HepG2 (cell line): ENCODE results near the gene POLDIP3. TPM values are rescaled to one million over a fixed set of nuclear protein-coding genes. Genes with fewer than 3 reads are reported as not detected.
A peak's percentile ranks its signal among the peaks of the same experiment; 100 is the strongest.

Experiments
- CENPX ChIP-seq: sonication (generic); formaldehyde crosslinking; IDR thresholded peaks from 2 replicates; pipeline ENCODE4 v1.9.0; 2021; ENCODE audit warnings: mild to moderate bottlenecking, missing genetic modification reagents, moderate library complexity
- CREM ChIP-seq, 2 experiments: sonication (generic) in 1 of 2; formaldehyde crosslinking in 1 of 2; IDR thresholded peaks; 2 replicates each; pipeline versions ENCODE4 v1.4.0 to v1.6.1; 2016 to 2020; ENCODE audit warnings: antibody characterized with exemption in 1 of 2, mild to moderate bottlenecking in 1 of 2, missing genetic modification reagents in 1 of 2
- EEA1 ChIP-seq: sonication (generic); formaldehyde crosslinking; IDR thresholded peaks from 2 replicates; pipeline ENCODE4 v1.5.1; 2020; ENCODE audit warnings: mild to moderate bottlenecking, missing genetic modification reagents, borderline replicate concordance
- ELF1 ChIP-seq: sonication (generic); formaldehyde crosslinking; IDR thresholded peaks from 2 replicates; pipeline ENCODE4 v1.4.0; 2020; ENCODE audit warnings: missing genetic modification reagents
- ESRRA ChIP-seq: sonication (generic); formaldehyde crosslinking; IDR thresholded peaks from 2 replicates; pipeline ENCODE4 v1.5.1; 2020; ENCODE audit warnings: mild to moderate bottlenecking, low read depth, missing genetic modification reagents
- GABPA ChIP-seq, 2 experiments: IDR thresholded peaks; 2 replicates each; pipeline ENCODE4 v1.6.1; 2011 to 2016; ENCODE audit warnings: low read depth in 2 of 2, low read length in 1 of 2, missing biosample characterization in 1 of 2, missing genetic modification characterization in 1 of 2
- HDAC2 ChIP-seq: sonication (generic); formaldehyde crosslinking; IDR thresholded peaks from 2 replicates; pipeline ENCODE4 v1.4.0; 2020; ENCODE audit warnings: missing genetic modification reagents
- HMG20A ChIP-seq: IDR thresholded peaks from 2 replicates; pipeline ENCODE4 v1.6.1; 2016; ENCODE audit warnings: borderline replicate concordance
- HMGXB4 ChIP-seq, 2 experiments: sonication (generic) in 1 of 2; formaldehyde crosslinking in 1 of 2; IDR thresholded peaks; 2 replicates each; pipeline versions ENCODE4 v1.4.0 to v1.6.1; 2018 to 2020; ENCODE audit warnings: missing genetic modification reagents in 2 of 2, borderline replicate concordance in 1 of 2, low read depth in 1 of 2, mild to moderate bottlenecking in 1 of 2, missing biosample characterization in 1 of 2
- ISL2 ChIP-seq: sonication (generic); formaldehyde crosslinking; IDR thresholded peaks from 2 replicates; pipeline ENCODE4 v1.5.0; 2020; ENCODE audit warnings: missing genetic modification reagents
- KAT8 ChIP-seq: IDR thresholded peaks from 2 replicates; pipeline ENCODE4 v1.6.1; 2016; ENCODE audit warnings: missing genetic modification reagents, missing compliant biosample characterization
- MEF2D ChIP-seq: sonication (generic); formaldehyde crosslinking; IDR thresholded peaks from 2 replicates; pipeline ENCODE4 v1.5.1; 2020; ENCODE audit warnings: mild to moderate bottlenecking, missing genetic modification reagents
- NFE2 ChIP-seq: sonication (generic); formaldehyde crosslinking; IDR thresholded peaks from 2 replicates; pipeline ENCODE4 v1.4.0; 2020; ENCODE audit warnings: missing genetic modification reagents
- PTBP1 ChIP-seq: fragments of 200-400 bp; formaldehyde crosslinking; IDR thresholded peaks from 2 replicates; pipeline ENCODE4 v1.6.1; 2018; ENCODE audit warnings: low read length, low read depth; ENCODE audit not compliant: poor library complexity, severe bottlenecking
- RORA ChIP-seq: sonication (generic); formaldehyde crosslinking; IDR thresholded peaks from 2 replicates; pipeline ENCODE4 v1.5.0; 2020; ENCODE audit warnings: mild to moderate bottlenecking, missing genetic modification reagents, moderate library complexity
- TARDBP ChIP-seq: sonication (generic); formaldehyde crosslinking; IDR thresholded peaks from 2 replicates; pipeline ENCODE4 v1.8.0; 2022; ENCODE audit warnings: mild to moderate bottlenecking, missing genetic modification reagents
- WIZ ChIP-seq: sonication (generic); formaldehyde crosslinking; IDR thresholded peaks from 2 replicates; pipeline ENCODE4 v1.5.1; 2020; ENCODE audit warnings: mild to moderate bottlenecking, missing genetic modification reagents
- ZBTB38 ChIP-seq: sonication (generic); formaldehyde crosslinking; IDR thresholded peaks from 2 replicates; pipeline ENCODE4 v1.5.1; 2020; ENCODE audit warnings: mild to moderate bottlenecking, missing genetic modification reagents
- ZMYM2 ChIP-seq: sonication (generic); formaldehyde crosslinking; IDR thresholded peaks from 2 replicates; pipeline ENCODE4 v1.8.0; 2022; ENCODE audit warnings: mild to moderate bottlenecking, missing genetic modification reagents
- ZNF460 ChIP-seq: sonication (generic); formaldehyde crosslinking; IDR thresholded peaks from 2 replicates; pipeline ENCODE4 v1.5.1; 2020; ENCODE audit warnings: missing genetic modification reagents, mild to moderate bottlenecking, borderline replicate concordance
- ZNF501 ChIP-seq: sonication (generic); formaldehyde crosslinking; IDR thresholded peaks from 2 replicates; pipeline ENCODE4 v1.5.1; 2020; ENCODE audit warnings: mild to moderate bottlenecking, moderate library complexity, missing genetic modification reagents
- ZNF609 ChIP-seq: sonication (generic); formaldehyde crosslinking; IDR thresholded peaks from 2 replicates; pipeline ENCODE4 v1.4.0; 2020; ENCODE audit warnings: mild to moderate bottlenecking, missing genetic modification reagents, borderline replicate concordance
- ZNF788 ChIP-seq: sonication (generic); formaldehyde crosslinking; IDR thresholded peaks from 2 replicates; pipeline ENCODE4 v1.5.0; 2020; ENCODE audit warnings: mild to moderate bottlenecking, missing genetic modification reagents, borderline replicate concordance
- ZNF83 ChIP-seq: sonication (generic); formaldehyde crosslinking; IDR thresholded peaks from 2 replicates; pipeline ENCODE4 v1.4.0; 2020; ENCODE audit warnings: missing genetic modification reagents, mild to moderate bottlenecking, borderline replicate concordance
- polyA plus RNA-seq, 8 experiments: library from polyadenylated mRNA; depleted of rRNA in 3 of 8; stranded (reverse) in 7 of 8; unstranded in 1 of 8; fragments of >200 nt; fragmentation: Illumina TruSeq in 4 of 8; extraction: Trizol in 4 of 8; gene quantifications; 2 replicates each; pipeline versions ENCODE4 v1.2.1 to v1.2.3, GENCODE V29; 2011 to 2016; ENCODE audit warnings: low read depth in 4 of 8, missing spikeins in 1 of 8, mixed read lengths in 1 of 8; ENCODE audit not compliant: insufficient read depth in 1 of 8
- total RNA-seq, 5 experiments: library from RNA; depleted of rRNA; stranded (reverse); fragments of >200 nt; fragmentation: Illumina TruSeq; extraction: Trizol; gene quantifications; 2 replicates each; pipeline ENCODE4 v1.2.3, GENCODE V29; 2016; ENCODE audit warnings: low read depth in 1 of 5

Gene POLDIP3
- total and polyA plus RNA-seq, 2 of the 13 experiments (the other 11 are each of a cell fraction or from before 2014, with no cell fraction given): 45.8 to 47.4 TPM

- 0 out of 2 replicates have a peak, but pooled peaks have one; percentile 10 for TF ChIP-seq WIZ (CRISPR knock-in tag)
- 0 out of 2 replicates have a peak, but pooled peaks have one; percentile 41 for TF ChIP-seq KAT8 (CRISPR knock-in tag)
- no peak for TF ChIP-seq RORA
- no peak for TF ChIP-seq PTBP1
- peak; percentile 89 for TF ChIP-seq ZBTB38 (CRISPR knock-in tag)
- TF ChIP-seq ZNF609 (CRISPR knock-in tag): peak; percentile 71
- TF ChIP-seq ZNF501 (CRISPR knock-in tag): peak; percentile 47; the same call in 1 of the 2 replicates
- TF ChIP-seq TARDBP (CRISPR knock-in tag): peak; percentile 66; the same call in 1 of the 2 replicates
- TF ChIP-seq MEF2D: peak; percentile 72; the same call in 1 of the 2 replicates
- TF ChIP-seq CREM (IDR thresholded peaks at IDR 0.05): peak; percentile 30; the same call in 1 of the 2 replicates
- TF ChIP-seq CREM (CRISPR knock-in tag; IDR thresholded peaks at IDR 0.05): no peak
- no peak for TF ChIP-seq ZNF83
- no peak for TF ChIP-seq NFE2 (CRISPR knock-in tag)
- no peak for TF ChIP-seq ELF1 (CRISPR knock-in tag)
- TF ChIP-seq GABPA (IDR thresholded peaks at IDR 0.05; ENCODE audit: low read depth, low read length): no peak
- no peak for TF ChIP-seq GABPA (CRISPR knock-in tag; IDR thresholded peaks at IDR 0.05; ENCODE audit: low read depth)
- peak; percentile 50; the same call in 1 of the 2 replicates for TF ChIP-seq ZNF788 (CRISPR knock-in tag)
- TF ChIP-seq ZMYM2 (CRISPR knock-in tag): peak; percentile 88
- TF ChIP-seq ZNF460: no peak; the same call in 1 of the 2 replicates
- 0 out of 4 replicates have a peak, but pooled peaks of 1 of the 2 experiments have one; percentile 24 for TF ChIP-seq HMGXB4 (CRISPR knock-in tag; IDR thresholded peaks at IDR 0.05; ENCODE audit: borderline replicate concordance in 1 of 2, low read depth in 1 of 2)
- TF ChIP-seq HDAC2: peak; percentile 88
- no peak for TF ChIP-seq EEA1 (CRISPR knock-in tag)
- no peak for TF ChIP-seq CENPX (CRISPR knock-in tag)
- no peak for TF ChIP-seq HMG20A (CRISPR knock-in tag)
- TF ChIP-seq ISL2 (CRISPR knock-in tag): 0 out of 2 replicates have a peak, but pooled peaks have one; percentile 25
- peak; percentile 97 for TF ChIP-seq ESRRA (CRISPR knock-in tag)
These were observed 12.7 kb downstream of the POLDIP3 start (continued) for GRCh38 chr22:42601879-42602465.
